Adipocyte (in vitro differentiated cells): ENCODE measurements around the gene SRC.

Experiments used
- DNase-seq: peaks from one replicate; pipeline ENCODE4 v3.0.0-alpha.2; 2015; ENCODE audit warnings: low read depth
- H3K27me3 ChIP-seq: replicated peaks from 2 replicates; pipeline ENCODE4 v1.7.0; 2013; ENCODE audit warnings: mild to moderate bottlenecking, low read length, moderate library complexity; ENCODE audit not compliant: control insufficient read depth, insufficient read depth
- H3K36me3 ChIP-seq: 2 replicates; pipeline ENCODE4 v1.7.0; 2013; ENCODE audit warnings: low read length, mild to moderate bottlenecking, moderate library complexity; ENCODE audit not compliant: control insufficient read depth, insufficient read depth, severe bottlenecking
- H3K4me1 ChIP-seq: 2 replicates; pipeline ENCODE4 v1.7.0; 2013; ENCODE audit warnings: mild to moderate bottlenecking, low read length, moderate library complexity; ENCODE audit not compliant: control insufficient read depth, insufficient read depth
- H3K4me3 ChIP-seq: 2 replicates; pipeline ENCODE4 v1.7.0; 2013; ENCODE audit warnings: mild to moderate bottlenecking, low read length, moderate library complexity
- H3K9ac ChIP-seq: 2 replicates; pipeline ENCODE4 v1.7.0; 2013; ENCODE audit warnings: mild to moderate bottlenecking, low read length, moderate library complexity
- H3K9me3 ChIP-seq: 2 replicates; pipeline ENCODE4 v1.7.0; 2013; ENCODE audit warnings: mild to moderate bottlenecking, low read length, moderate library complexity; ENCODE audit not compliant: control insufficient read depth

The SRC gene

GRCh38 chr20:37390503-37390890, 44.6 kb downstream of the SRC start:
- no peak for DNase-seq
- Histone ChIP-seq H3K9me3 (no peaks in the 10 kb centered on the region), H3K4me1 (peaks cover 11% of the 10 kb centered on the region), H3K36me3 (peaks cover 38% of the 10 kb centered on the region), H3K4me3 (no peak overlapping the region), H3K9ac (no peak overlapping the region), H3K27me3 (no peaks in the 10 kb centered on the region)

DNA sequence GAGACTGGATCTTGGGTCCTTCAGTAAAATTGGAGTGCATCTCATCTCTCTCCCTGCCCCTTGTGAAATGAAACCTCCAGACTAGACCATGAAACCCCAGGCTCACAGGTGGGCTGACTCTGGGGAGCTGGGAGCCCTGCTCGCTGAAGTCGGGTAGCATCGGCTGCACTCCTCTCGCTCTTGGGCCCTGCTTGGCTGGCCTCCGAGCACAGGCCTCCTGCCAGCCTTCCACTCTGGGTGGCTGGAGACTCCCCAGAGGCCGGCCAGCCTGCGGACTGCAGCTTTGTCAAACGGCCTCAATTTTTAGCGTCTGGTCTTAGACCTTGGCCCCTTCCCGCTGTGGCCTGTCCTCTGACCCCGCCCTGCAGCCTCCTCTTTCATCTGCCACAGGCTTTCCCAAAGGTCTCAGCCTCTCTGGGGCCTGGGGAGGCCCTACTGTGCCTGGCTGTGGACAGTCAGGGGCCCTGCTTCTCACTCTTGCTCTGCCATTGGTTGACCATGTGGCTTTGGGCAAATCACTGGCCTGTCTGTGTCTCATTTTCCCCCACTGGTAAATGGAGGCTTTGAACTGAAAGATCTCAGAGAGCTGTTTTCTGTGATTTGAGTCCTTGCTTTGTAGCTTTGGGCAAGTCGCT, 45.1 kb downstream of the SRC start:
- no peaks in the 10 kb centered on the region for H3K27me3 ChIP-seq
- H3K36me3 ChIP-seq, result peaks cover 33% of the 10 kb centered on the region
- peaks cover 14% of the 10 kb centered on the region for H3K4me1 ChIP-seq
- no peak for DNase-seq
- H3K9ac ChIP-seq, result no peak overlapping the region
- H3K9me3 ChIP-seq, result no peaks in the 10 kb centered on the region
- no peak overlapping the region for H3K4me3 ChIP-seq

DNA sequence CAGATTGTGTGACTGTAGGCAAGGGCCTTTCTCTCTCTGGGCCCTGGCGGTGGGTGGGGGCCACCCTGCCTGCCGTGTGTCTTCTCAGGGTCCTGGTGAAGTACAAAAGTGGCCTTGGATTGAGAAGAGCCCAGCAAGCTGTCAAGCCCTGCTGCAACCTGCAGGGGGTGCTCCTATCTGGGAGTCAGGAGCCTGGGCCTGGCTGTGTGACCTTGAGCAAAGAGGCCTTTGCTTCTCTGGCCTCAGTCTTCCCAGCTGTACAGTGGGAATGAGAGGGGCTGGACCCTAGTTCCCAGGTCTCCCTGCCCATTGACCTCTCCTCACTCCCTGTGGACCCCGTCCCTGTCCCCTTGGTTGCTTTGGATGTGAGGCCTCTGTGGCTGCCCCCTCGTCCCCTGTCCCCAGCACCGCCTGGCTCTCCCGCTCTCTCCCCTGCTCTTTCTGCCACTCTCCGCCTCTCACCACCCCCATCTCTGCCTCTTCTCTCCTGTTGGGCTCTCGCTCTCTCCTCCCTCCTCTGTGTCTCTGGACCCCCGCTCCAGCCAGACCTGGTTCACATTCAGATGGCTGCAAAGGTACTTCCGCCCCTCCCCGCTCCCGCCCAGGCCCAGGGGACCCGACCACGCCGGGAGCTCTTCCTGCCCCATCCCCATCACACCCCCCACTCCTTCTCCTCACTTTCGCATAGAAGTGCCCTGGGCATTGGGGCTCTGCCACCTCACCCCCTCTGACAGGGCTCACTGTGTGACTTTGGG, 46.7 kb downstream of the SRC start:
- H3K9ac ChIP-seq, result no peak overlapping the region
- peaks cover 22% of the 10 kb centered on the region for H3K36me3 ChIP-seq
- no peaks in the 10 kb centered on the region for H3K27me3 ChIP-seq
- peaks cover 14% of the 10 kb centered on the region for H3K4me1 ChIP-seq
- H3K9me3 ChIP-seq, result no peaks in the 10 kb centered on the region
- H3K4me3 ChIP-seq, result no peak overlapping the region
- DNase-seq, result no peak

- DNase-seq, result no peak
- no peaks in the 10 kb centered on the region for H3K9me3 ChIP-seq
- H3K9ac ChIP-seq, result no peak overlapping the region
- peaks cover 14% of the 10 kb centered on the region for H3K4me1 ChIP-seq
- H3K36me3 ChIP-seq, result peaks cover 26% of the 10 kb centered on the region
- H3K4me3 ChIP-seq, result no peak overlapping the region
- H3K27me3 ChIP-seq, result no peaks in the 10 kb centered on the region
Measured at GRCh38 chr20:37393196-37393862, 47.4 kb downstream of the SRC start.

- no peak for DNase-seq
- H3K27me3 ChIP-seq, result no peaks in the 10 kb centered on the region
- H3K9ac ChIP-seq, result no peak overlapping the region
- H3K4me3 ChIP-seq, result no peak overlapping the region
- H3K36me3 ChIP-seq, result peaks cover 33% of the 10 kb centered on the region
- H3K9me3 ChIP-seq, result no peaks in the 10 kb centered on the region
- peaks cover 14% of the 10 kb centered on the region for H3K4me1 ChIP-seq
Measured at GRCh38 chr20:37393863-37394542, 48.1 kb downstream of the SRC start.

- H3K9me3 ChIP-seq, result no peaks in the 10 kb centered on the region
- peaks cover 28% of the 10 kb centered on the region for H3K36me3 ChIP-seq
- DNase-seq, result no peak
- H3K4me3 ChIP-seq, result no peak overlapping the region
- H3K27me3 ChIP-seq, result no peaks in the 10 kb centered on the region
- H3K9ac ChIP-seq, result peak overlapping the region; percentile 53
- H3K4me1 ChIP-seq, result peaks cover 14% of the 10 kb centered on the region
Measured at GRCh38 chr20:37394543-37395409, 48.8 kb downstream of the SRC start.

DNA sequence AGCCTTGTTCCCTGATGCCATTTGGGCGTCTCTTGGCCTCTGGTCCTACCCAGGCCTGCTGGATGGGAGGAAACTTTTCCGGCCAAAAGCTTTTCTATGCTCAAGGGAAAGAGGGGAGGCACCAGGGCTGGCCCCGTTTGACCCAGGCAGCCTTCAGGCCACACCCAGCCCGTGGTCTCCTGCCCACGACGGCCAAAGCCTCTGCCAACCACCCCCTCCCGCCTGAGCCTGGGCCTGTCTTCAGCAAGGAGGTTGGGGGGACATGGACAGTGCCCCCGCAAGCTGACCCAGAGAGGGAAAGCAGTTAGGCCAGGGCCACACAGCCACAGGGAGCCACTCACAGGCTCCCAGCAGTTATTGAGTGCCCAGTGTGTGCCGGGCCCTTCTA, 49.5 kb downstream of the SRC start:
- Histone ChIP-seq H3K9ac (peak overlapping the region; percentile 53), H3K4me1 (peaks cover 14% of the 10 kb centered on the region), H3K27me3 (no peaks in the 10 kb centered on the region), H3K36me3 (peaks cover 24% of the 10 kb centered on the region), H3K4me3 (no peak overlapping the region), H3K9me3 (no peaks in the 10 kb centered on the region)
- DNase-seq, result no peak

GRCh38 chr20:37395921-37396415, 50.0 kb downstream of the SRC start:
- no peaks in the 10 kb centered on the region for H3K27me3 ChIP-seq
- peaks cover 22% of the 10 kb centered on the region for H3K36me3 ChIP-seq
- DNase-seq, result no peak
- H3K4me3 ChIP-seq, result no peak overlapping the region
- peak overlapping the region; percentile 53 for H3K9ac ChIP-seq
- H3K9me3 ChIP-seq, result no peaks in the 10 kb centered on the region
- peaks cover 14% of the 10 kb centered on the region for H3K4me1 ChIP-seq

DNA sequence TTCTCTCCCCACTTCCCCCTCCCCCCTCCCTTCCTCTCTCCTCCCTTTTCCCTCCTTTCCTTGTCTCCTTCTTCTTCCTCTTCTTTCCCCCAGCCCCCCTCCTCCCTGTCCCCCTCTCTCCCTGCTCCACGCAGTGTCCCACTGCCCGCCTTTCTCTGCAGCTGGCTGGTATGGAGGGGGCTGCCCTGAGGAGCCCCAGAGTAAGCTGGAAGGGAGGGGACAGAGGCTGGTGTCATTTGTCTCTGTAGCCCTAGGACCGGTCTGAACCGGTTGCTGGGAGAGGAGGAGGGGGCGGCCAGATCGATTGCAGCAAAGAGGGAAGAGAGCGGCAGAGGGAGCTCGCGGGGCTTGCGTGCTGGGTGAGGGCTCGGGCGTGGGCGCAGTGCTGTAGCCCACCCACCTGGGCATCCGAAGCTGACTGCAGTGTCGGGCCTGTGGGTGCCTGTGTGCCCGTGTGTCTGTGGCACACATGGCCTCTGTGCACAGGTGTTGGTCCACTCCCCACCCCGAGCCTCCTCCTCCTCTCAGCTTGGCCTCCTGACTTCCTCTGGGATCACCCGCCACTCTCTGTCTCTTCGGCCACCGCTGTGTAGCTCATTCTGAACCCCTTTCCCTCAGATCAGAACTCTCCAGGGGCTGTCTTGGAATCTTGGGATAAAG, 50.6 kb downstream of the SRC start:
- no peak overlapping the region for H3K9ac ChIP-seq
- H3K4me3 ChIP-seq, result no peak overlapping the region
- no peaks in the 10 kb centered on the region for H3K9me3 ChIP-seq
- peaks cover 23% of the 10 kb centered on the region for H3K36me3 ChIP-seq
- H3K27me3 ChIP-seq, result no peaks in the 10 kb centered on the region
- DNase-seq, result no peak
- H3K4me1 ChIP-seq, result peaks cover 14% of the 10 kb centered on the region
